ENCODE measurements around the gene MRPL38.
"Not testable (repeated sequence)": the region's sequence is repeated elsewhere in the genome, so short reads cannot be mapped to it uniquely, and the experiment has no call there.

MRPL38 gene

DNA sequence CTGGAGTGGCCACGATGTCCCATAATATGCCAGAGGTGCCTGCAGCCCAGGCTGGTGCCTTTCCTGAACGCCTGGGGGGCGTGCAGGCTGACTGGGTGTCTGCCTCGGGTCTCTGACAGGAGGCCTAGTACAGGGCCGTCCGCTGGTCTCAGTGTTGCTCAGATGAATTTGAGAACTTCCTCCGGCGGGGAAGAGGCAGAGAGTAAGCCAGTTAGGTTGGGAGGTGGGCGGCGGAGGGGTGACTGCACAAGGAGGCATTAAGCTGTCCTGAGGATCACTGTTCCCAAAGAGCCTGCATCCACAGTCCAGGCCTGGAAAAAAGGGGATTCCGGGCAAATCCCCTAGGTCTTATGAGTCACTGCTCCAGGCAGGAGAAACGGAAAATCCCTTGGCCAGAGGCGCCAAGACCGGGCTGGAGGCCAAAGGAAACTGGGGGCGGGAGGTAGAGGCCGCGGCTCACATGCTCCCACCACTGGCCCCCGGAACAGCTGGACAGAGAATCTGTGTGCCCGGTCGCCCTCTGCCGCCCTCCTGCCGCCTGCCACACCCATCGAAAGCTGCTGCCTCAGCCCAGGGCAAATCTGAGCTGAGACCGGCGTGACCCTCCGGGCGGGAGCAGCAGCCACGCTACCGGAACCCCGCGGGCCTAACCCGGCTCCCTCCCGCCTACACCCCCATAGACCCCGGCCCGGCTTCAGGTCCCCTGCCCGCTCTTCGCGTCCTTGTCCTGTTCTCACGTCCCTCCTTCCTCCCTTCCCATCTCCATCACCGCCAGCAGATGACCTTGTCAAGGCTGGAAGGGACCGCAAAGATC lies 27.5 kb downstream of the MRPL38 start:
- peak; percentile 70 for DNase-seq (ENCODE audit: low read depth, low spot score)

DNA sequence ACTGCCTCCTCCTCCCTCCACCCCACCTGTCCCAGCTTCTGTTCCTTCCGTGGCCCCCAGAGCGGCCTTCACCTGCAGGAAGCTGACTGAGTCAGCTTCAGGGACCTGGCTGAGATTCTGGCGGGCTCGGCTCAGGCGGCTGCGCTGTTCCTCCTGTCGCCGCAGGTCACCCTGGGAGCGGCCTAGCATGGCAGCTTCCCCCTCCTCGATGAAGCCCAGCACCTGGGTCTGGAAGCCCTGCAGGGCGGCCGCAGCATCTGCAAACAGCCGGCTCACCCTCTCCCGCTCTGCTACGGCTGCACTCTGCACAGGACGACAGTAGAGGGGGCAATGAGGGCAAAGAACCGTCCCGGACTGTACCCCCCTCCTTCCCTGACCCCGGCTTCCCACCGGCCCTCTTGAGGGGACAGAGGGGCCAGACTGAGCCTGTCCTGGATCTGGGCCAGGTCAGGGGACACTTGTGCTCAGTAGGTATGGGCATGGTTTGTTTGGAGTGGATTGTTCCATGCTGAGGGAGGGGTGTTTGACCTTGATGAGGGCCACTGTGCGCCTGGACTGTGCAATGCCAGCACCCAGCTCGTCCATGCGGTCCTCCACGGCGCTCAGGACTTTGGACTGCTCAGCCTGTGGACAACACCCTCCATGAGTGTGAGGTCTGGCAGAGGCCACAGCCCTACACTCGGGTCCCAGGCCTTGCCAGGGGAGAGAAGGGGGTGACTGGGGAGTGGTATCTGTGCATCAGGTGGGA lies 28.3 kb downstream of the MRPL38 start:
- no peak for DNase-seq (ENCODE audit: low read depth, low spot score)

DNA sequence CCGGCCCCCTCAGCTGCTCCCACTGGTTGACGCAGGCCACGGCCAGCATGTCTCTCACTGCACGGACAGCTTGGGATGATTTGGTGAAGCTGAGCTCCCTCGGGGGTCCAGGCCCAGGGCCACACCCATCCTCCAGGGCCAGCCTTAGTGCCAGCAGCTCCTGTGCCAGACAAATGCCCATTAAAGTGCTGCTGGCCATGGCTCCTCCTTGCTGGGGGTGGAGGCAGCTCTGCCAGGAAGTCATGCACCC lies 28.8 kb downstream of the MRPL38 start:
- no peak for DNase-seq (ENCODE audit: low read depth, low spot score)

DNA sequence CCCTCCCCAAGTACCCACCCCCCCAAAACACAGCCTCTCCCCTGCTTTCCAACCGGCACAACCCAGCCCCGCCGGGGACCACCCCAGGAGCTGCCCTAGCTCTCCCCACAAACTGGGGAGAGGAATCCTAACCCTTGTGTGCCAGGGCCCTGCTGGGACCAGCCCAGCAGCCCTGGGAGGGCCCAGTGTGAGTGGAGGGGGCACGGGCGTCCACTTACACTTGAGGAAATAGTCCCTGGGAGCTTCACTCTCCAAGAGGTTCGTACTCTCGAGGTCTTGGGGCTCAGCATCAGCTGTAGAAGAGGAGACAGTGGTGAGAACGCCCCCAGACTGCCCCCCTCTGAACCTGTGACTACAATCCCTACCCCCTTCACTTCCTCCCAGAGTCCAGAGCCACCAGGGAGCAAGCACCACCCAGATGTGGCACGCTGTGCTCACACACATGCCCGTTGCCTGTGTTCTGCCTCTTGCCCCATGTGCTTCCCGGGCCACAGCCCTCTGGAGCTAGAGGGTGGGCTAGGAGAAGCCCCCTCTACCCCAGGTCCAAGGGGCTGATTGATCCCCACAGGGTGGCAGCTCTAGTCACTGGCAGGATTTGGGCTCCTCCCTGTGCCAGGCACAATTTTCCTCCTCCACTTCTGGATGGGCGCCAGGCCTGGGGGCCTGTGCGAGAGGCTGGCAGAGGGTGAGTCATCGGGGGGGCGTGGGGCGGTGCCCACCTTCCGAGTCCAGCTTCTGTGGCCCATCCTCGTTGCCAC lies 29.3 kb downstream of the MRPL38 start:
- no peak for DNase-seq (ENCODE audit: low read depth, low spot score)

DNA sequence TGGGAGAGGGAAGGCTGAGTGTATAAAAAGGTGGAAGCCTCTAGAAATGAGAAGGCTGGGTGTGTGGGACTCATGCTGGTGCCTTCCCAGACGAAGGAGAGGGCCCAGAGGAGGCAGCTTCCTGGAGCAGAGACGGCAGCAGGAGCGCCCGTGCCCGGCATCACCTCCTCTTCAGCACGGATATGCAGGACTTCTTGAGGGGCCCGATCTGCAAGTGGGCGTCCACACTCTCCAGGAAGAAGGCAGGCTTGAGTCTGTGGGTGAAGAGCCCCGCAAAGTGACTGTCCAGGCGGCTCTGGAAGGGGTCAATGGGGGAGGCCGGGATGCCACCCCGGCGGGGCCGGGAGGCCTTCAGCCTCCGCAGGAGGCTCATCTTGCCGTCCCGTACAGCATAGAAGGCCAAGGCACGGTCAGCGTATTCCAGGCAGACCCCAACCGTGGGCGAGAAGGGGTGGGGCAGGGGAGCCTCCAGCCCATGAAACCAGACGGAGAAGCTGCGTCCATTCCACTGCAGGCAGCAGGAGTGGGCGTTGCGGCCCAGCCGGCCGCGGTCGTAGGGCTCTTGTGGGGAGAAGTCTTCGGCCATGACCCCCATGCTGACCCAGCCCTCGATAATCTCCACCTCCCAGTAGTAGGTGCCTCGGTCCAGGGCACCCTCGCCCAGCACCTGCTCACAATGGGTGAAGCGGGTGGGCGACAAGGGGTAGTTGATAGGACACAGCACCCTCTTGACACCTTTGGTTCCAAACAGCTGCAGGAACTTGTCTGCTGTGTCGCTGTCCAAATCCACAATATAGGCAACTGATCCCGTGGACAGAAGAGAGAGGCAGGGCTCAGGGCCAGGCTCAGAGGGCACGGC lies 30.1 kb downstream of the MRPL38 start:
- DNase-seq (ENCODE audit: low read depth, low spot score): no peak

DNA sequence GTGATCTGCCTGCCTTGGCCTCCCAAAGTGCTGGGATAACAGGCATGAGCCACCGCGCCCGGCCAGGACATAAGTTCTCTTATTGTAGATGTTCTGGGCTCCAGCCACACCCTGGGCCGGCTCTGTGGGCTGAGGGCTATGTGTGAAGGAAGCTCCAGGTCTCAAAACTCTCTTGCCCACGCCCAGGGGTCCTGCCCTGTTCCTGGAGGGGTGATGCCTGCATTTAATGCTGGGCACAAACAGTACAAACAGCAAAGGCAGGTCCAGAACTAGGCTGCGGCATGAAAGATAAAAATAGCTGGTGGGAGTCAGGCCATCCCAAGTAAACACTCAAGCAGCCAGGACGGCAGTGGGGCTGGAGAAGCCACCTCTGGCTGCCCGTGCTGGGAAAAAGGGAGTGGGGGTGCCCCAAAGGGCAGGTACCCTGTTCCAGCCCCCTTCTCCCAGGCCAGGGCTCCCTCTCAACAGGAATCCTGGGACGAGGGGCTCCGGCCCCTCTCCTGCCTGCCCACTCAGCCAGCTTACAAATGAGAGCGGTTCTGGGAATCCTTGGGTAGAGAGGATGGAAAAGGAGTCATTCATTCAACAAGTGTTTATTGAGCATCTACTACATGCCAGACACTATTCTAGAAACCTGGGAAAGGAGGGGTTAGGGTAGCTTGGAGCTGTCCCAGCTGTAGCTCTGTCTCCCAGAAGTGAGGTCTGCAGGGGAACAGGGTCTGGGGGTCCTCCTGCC lies 30.9 kb downstream of the MRPL38 start:
- no peak for DNase-seq (ENCODE audit: low read depth, low spot score)

DNA sequence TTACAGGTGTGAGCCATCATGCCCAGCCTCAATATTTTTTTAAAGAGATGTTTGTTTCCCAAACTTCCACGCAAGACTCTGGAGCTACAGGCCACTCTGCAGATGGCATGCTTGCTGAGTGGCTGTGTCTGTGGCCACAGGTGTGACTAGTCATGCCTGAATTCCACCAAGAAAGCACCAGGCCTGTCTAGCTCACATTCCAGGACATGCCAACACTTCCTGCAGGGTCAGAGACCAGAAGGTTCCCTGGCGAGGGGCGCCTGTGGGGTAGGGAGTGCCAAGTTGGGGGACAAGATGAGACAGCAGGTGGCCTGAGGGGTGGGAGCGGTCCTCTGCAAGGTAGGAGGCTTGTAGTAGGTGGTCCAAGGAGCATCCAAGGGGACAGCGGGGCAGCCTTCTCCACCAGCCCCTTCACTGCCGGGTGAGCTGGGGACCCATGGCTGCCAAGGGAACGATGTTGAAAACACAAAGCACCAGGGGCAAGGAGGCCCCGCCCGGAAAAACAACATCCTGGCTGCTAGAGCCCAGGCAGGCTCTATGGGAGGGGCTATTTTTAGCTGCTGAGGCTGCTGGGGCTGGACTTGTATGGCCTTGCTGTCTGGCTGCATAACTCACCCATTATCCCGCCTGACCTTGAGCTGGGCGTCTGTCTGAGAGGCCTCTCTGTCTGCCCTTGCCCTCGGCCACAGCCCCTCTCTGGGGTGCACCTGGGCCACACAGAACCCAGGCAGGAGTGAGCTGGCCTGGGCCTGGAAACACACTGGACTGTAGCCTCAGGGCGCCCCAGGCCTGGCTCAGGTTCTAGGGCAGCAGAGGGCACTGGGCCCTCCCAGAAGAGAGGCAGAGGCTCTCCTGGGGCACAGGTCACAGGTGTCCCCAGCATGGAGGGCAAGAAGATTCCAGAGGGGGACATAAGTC lies 32.0 kb downstream of the MRPL38 start:
- DNase-seq (ENCODE audit: low read depth, low spot score): no peak

DNA sequence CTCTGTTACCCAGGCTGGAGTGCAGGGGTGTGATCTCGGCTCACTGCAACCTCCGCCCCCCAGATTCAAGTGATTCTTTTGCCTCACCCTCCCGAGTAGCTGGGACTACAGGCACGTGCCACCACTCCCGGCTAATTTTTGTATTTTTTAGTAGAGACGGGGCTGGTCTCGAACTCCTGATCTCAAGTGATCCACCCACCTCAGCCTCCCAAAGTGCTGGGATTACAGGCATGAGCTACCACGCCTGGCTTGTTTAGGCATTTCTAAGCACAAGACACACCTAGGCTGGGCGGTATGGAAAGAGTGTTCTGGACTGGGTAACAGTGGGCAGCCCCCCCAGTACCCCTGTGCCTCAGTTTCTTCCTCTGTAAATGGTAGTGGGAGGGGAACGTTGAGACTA lies 34.5 kb downstream of the MRPL38 start:
- DNase-seq (ENCODE audit: low read depth, low spot score): not testable (repeated sequence)

DNA sequence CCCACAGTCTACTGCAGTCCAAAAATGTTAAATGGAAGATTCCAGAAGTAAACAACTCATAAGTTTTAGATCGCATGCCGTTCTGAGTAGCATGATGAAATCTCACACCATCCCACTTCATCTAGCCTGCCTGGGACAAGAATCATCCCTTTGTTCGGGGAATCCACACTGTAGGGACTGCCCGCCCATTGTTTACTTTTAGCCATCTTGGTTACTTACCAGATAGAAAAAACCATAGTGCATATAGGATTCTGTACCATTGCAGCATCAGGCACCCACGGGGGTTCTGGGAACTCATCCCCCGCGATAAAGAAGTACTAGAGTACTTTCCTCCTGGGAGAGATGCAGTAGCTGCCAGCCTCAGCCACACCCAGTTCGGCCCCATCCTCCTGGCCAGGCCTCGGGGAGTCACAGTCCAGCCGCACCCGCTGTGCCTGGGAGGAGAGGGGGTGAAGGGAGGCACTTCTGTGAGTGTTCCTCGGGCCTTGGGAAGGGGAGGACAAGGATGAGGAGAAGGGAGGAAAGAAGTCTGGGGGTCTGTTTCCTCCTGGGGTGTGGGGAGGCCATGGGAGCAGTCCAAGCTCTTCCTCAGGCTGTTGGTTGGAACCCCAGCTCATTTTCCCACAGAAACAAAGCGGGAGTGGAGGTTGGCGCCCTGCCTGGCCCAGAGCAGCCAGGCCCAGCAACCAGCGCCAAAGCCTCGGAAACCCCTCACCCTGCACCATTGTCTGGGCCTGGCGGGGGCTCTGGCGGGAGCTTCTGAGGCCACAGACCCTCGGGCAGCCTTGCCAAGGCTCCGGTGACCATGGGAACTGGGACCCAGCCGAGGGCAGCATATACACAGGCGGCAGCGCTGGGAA lies 35.2 kb downstream of the MRPL38 start:
- DNase-seq (ENCODE audit: low read depth, low spot score): no peak

DNA sequence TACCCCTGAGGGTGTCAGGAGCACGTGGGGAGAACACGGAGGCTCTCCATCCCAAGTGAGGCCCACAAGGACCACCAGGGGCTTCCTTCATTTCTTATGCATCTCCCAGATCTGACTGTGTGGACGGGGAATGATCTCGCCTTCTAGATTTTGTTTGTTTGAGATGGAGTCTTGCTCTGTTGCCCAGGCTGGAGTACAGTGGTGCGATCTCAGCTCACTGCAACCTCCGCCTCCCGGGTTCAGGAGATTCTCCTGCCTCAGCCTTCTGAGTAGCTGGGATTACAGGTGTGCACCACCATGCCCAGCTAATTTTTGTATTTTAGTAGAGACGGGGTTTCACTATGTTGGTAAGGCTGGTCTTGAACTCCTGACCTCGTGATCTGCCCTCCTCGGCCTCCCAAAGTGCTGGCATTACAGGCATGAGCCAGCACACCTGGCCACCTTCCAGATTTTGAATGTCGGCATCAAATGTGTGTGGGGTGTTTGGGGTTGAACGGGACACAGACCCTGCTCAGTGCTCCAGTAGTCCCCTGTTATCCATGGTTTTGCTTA lies 35.9 kb downstream of the MRPL38 start:
- not testable (repeated sequence) for DNase-seq (ENCODE audit: low read depth, low spot score)

DNA sequence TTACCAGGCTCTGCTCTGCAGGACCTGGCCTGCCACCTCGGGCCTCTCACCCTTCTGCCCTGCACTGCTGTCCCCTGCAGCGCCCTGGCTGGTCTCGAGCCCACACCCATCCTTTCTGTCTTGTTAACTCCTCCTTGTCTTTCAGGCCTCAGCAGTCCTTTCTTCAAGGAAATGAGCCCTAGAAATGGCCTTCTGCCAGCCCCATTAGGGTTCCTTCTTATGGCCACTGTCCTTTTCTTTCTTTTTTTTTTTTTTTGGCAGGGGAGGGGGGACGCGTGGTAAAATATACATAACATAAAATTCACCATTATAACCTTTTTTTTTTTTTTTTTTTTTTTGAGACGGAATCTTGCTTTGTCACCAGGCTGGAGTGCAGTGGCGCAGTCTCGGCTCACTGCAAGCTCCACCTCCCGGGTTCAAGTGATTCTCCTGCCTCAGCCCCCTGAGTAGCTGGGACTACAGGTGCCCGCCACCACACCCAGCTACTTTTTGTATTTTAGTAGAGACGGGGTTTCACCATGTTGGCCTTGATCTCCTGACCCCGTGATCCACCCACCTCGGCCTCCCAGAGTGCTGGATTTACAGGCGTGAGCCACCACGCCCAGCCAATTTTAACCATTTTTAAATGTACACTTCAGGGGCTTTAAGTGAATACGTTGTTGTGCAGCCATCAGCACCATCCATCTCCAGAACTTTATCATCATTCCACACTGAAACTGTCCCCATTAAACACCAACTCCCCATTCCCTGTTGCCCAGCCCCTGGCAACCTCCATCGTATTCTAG lies 39.1 kb downstream of the MRPL38 start:
- DNase-seq (ENCODE audit: low read depth, low spot score): not testable (repeated sequence)

DNA sequence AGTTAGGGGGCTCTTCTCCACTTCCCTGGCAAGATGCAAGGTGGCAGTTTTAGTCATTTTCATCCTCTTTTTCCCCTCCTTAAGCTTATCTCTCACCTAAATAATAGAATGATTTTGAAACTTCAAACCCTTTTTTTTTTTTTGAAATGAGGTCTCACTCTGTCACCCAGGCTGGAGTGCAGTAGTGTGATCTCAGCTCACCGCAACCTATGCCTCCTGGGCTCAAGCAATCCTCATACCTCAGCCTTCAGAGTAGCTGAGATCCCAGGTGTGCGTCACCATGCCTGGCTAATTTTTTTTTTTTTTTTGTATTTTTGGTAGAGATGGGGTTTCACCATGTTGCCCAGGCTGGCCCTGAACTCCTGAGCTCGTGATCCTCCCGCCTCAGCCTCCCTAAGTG lies 39.8 kb downstream of the MRPL38 start:
- DNase-seq (ENCODE audit: low read depth, low spot score): not testable (repeated sequence)

DNA sequence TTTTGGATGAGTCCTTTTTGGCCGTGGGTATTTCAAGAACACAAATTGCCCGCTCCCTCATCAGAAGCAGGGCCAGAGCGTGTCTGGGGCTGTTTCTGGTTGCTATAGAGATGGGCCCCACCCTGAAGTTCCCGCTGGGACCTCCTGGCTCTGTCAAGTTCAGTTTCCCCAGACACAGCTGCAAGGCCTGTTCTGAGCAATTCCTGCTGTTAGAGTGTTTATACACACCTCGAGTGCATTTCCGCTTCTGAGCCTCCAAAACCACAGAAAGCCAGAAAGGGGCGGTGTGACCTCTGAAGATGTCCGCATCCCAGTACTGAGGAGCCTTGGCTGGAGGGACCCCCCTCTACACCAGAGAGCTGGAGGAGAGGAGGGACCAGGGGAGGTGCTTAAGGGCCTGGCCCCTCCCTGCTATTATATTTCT lies 40.2 kb downstream of the MRPL38 start:
- DNase-seq (ENCODE audit: low read depth, low spot score): peak; percentile 95

DNA sequence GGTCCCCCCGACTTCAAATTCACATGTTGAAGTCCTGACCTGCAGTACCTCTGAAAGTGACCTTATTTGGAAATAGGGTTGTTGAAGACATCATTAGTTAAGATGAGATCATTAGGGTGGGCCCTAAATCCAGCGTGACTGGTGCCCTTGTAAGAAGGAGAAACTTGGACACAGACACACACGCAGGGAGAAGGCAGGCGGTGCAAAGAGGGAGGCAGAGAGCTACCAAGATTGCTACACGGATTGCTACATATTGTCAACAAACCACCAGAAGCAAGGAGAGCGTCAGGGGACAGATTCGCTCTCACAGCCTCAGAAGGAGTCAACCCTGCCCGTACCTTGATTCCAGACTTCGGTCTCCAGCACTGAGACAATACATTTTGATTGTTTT lies 42.8 kb downstream of the MRPL38 start:
- no peak for DNase-seq (ENCODE audit: low read depth, low spot score)

DNA sequence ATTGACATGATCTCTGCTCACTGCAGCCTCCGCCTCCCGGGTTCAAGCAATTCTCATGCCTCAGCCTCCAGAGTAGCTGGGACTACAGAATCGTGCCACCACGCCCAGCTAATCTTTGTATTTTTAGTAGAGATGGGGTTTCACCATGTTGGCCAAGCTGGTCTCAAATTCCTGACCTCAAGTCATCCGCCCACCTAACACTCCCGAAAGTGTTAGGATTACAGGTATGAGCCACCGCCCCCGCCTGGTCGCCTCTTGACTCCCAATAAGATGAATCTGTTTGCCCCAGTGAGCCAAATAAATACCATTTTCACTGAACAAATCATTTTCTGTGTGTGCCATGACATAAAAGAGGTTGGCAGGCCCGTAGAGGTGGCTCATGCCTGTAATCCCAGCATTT lies 45.3 kb downstream of the MRPL38 start:
- not testable (repeated sequence) for DNase-seq (ENCODE audit: low read depth, low spot score)

DNA sequence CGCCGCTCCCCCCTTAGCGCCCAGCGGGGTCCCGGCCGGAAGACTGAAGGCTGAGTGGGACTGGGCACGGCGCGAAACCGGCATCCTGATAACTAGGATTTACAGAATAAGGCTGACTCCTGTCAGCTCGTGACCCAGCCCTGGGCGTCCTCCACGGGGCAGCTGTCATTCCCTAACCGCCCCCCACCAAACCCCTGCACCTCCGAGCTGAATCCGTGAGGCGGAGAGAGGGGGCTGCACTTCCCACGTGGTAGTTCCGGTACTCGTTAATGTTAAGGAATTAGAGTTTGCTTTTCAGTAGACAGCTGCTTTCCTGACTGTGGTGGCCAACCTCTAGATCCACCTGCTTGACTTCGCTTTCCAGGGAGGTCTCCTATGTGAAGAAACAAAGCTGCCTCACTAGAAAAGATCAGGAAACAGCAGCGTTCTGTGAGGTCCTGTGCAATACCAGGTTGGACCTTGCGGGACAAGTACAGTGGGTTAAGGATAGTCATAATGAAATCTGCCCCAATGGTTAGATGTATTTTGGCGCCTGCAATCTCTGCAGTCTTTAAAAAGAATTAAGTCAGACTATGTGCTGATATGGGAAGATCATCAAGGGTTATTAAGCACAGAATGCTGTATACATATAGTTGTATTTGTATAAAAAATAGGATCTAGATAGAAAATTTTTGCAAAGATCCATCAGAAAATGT lies 48.5 kb downstream of the MRPL38 start:
- DNase-seq (ENCODE audit: low read depth, low spot score): no peak
